ENCODE results near the gene ERRFI1.
"Not testable (repeated sequence)": the region's sequence is repeated elsewhere in the genome, so short reads cannot be mapped to it uniquely, and the experiment has no call there.

Gene ERRFI1

DNA sequence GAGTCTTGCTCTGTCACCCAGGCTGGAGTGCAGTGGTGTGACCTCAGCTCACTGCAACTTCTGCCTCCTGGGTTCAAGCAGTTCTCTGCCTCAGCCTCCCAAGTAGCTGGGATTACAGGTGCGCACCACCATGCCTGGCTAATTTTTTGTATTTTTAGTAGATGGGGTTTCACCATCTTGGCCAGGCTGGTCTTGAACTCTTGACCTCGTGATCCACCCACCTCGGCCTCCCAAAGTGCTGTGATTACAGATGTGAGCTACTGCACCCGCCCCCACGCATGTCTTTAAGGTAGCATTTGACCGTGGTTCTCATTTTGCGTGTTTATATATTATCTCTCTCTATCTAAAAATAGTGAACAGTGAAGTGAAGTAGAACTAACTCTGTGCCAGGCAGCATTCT is 62.3 kb downstream of the ERRFI1 start:
- DNase-seq = not testable (repeated sequence)

DNA sequence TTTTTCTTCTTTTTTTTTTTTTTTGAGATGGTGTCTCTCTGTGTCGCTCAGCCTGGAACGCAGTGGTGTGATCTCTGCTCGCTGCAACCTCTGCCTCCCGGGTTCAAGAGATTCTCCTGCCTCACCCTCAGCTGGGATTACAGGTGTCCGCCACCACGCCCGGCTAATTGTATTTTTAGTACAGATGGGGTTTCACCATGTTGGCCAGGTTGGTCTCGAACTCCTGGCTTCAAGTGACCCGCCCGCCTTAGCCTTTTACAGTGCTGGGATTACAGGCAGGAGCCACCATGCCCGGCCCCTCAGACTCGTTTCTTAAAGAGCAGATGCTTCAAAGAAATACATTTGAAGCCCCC is 62.8 kb downstream of the ERRFI1 start:
- DNase-seq = not testable (repeated sequence)

DNA sequence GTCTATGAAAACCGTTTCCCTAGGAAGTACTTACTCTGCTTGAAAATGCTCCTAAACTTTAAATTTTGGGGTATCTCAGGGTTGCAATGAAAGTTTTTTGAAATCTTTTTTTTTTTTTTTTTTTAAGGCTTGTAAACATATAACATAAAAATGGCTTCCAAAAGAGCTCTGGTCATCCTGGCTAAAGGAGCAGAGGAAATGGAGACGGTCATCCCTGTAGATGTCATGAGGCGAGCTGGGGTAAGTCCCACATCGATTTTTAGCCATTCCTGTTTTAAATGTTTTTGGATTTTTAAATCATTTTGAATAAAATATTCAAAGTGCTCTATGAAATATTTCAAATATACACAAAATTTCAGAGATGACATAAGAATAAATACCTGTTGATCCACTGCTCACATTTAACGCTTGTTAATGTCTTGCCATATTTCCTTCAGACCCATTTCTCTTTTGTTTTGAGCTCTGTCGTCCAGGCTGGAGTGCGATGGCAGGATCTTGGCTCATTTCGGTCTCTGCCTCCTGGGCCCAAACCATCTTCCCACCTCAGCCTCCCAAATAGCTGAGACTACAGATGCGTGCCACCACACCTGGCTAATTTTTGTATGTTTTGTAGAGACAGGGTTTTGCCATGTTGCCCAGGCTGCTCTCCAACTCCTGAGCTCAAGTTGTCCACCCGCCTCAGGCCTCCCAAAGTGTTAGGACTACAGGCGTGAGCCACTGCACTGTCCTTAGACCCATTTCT is 63.3 kb downstream of the ERRFI1 start:
- DNase-seq = no peak

DNA sequence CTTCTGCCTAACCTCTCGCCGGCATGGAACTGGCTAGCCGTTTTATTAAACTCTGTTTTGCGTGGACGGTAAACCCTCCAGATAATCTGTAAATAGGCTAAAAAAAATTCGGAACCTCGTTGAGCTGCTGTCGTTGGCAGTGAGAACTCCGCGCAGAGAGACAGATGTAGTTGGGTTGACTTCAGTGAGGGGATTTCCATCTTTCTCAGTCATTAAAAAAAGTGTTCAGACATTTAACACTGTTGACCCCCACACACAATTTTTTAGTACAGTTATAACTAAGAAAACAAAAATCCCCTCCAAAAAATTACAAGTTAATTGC is 64.1 kb downstream of the ERRFI1 start:
- no peak for DNase-seq

All from OCI-M1 (cell line).